K562 (cell line): ENCODE measurements around the gene GPC1.

Experiments used
- CTCF ChIP-seq, 3 experiments: IDR thresholded peaks in 2 of 3; conservative IDR thresholded peaks in 1 of 3; 2 replicates each; pipeline ENCODE4 v1.5.1; 2011 to 2012; ENCODE audit warnings: low read length in 3 of 3, mild to moderate bottlenecking in 3 of 3, control low read depth in 2 of 3, improper control_type of control experiment in 1 of 3, inconsistent platforms in 1 of 3, low read depth in 1 of 3, mixed read lengths in 1 of 3, moderate library complexity in 1 of 3; ENCODE audit not compliant: insufficient read depth in 2 of 3
- NFXL1 ChIP-seq: fragments of 450-650 bp; formaldehyde crosslinking; IDR thresholded peaks from 2 replicates; pipeline ENCODE4 v1.4.0; 2021; ENCODE audit warnings: mild to moderate bottlenecking

- no peak for TF ChIP-seq CTCF (IDR thresholded peaks at IDR 0.05 in 2 of 3, conservative IDR thresholded peaks at IDR 0.05 in 1 of 3; ENCODE audit: insufficient read depth in 2 of 3, low read depth in 1 of 3, low read length in 3 of 3)
- TF ChIP-seq NFXL1 (CRISPR knock-in tag): no peak
These were observed 77.4 kb downstream of the GPC1 start for GRCh38 chr2:240512666-240513535.
